SHP77 treated with DMSO at 0.1 percent for 48 hours (cell line): Measurements from ENCODE around the gene GNB2.
"Not testable (repeated sequence)": the region's sequence is repeated elsewhere in the genome, so short reads cannot be mapped to it uniquely, and the experiment has no call there.

Experiments used
- DNase-seq: peaks from one replicate; lab custom pipeline; 2025; lab: John Stamatoyannopoulos, UW

The GNB2 gene

DNA sequence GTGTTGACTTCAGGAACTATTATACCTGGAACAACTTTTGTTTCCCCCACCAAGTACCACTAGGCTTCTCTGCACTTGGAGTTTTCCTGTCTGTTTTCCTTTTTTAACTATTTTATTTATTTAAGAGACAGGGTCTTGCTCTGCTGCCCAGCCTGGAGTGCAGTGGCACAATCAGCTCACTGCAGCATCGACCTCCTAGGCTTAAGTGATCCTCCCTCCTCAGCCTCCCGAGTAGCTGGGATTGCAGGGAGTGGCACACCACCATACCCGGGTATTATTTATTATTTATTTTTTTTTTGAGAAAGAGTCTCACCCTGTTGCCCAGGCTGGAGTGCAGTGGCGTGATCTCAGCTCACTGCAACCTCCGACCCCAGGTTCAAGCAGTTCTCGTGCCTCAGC is 22.6 kb downstream of the GNB2 start:
- DNase-seq: no peak

DNA sequence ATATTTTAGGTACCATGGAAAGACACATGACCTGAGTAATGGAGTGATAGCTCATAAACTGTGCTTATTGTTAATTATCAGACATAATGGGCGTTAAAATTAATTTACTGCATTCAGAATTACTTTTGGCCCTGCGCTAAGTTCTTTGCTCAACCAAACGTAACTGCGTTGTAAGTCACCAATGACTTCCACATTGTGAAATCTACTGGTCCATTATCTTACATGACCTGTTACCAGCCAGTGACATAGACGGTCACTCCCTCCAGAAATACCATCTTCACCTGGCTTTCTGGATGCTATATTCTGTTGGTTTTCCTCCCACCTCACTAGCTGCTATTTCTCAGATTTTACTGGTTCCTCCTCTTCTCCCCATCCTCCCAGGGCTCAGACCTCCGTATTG is 25.5 kb downstream of the GNB2 start:
- DNase-seq: no peak

GRCh38 chr7:100701089-100701488 is 27.5 kb downstream of the GNB2 start:
- DNase-seq: not testable (repeated sequence)

- DNase-seq: peak; percentile 8
These were observed 31.8 kb downstream of the GNB2 start for GRCh38 chr7:100705320-100705752.

- peak; percentile 88 for DNase-seq
These were observed 32.5 kb downstream of the GNB2 start, which contains the start of gene POP7 for GRCh38 chr7:100705753-100706671. TSS of gene POP7 (plus strand) at chr7:100706121. CDS start at chr7:100706831, 710 bp downstream.

DNA sequence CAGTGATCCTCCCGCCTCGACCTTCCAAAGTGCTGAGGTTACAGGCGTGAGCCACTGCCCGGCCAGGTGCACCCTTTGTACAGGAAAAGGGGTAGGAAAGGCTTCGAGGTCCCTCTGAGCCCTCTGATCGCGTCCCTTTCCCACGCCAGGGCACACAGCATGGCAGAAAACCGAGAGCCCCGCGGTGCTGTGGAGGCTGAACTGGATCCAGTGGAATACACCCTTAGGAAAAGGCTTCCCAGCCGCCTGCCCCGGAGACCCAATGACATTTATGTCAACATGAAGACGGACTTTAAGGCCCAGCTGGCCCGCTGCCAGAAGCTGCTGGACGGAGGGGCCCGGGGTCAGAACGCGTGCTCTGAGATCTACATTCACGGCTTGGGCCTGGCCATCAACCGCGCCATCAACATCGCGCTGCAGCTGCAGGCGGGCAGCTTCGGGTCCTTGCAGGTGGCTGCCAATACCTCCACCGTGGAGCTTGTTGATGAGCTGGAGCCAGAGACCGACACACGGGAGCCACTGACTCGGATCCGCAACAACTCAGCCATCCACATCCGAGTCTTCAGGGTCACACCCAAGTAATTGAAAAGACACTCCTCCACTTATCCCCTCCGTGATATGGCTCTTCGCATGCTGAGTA is 33.3 kb downstream of the GNB2 start:
- no peak for DNase-seq

- DNase-seq: no peak
These were observed 34.9 kb downstream of the GNB2 start for GRCh38 chr7:100708395-100708794.

GRCh38 chr7:100710452-100710851 is 36.9 kb downstream of the GNB2 start:
- DNase-seq: no peak

GRCh38 chr7:100711369-100711768 is 37.8 kb downstream of the GNB2 start:
- DNase-seq: no peak

- DNase-seq: no peak
These were observed 41.2 kb downstream of the GNB2 start for GRCh38 chr7:100714725-100715124.

DNA sequence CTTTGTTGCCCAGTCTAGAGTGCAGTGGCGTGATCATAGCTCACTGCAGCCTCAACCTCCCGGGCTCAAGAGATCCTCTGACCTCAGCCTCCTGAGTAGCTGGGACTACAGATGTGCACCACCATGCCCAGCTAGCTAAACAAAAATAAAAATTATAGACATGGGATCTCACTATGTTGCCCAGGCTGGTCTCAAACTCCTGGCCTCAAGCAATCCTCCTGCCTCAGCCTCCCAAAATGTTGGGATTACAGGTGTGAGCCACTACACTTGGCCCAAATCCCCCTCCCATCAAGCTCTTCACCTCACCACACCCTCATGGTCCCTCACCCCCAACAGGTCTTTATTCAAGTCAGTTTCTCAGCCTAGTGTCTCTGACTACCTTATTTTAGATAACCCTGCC is 43.5 kb downstream of the GNB2 start:
- DNase-seq: not testable (repeated sequence)

DNA sequence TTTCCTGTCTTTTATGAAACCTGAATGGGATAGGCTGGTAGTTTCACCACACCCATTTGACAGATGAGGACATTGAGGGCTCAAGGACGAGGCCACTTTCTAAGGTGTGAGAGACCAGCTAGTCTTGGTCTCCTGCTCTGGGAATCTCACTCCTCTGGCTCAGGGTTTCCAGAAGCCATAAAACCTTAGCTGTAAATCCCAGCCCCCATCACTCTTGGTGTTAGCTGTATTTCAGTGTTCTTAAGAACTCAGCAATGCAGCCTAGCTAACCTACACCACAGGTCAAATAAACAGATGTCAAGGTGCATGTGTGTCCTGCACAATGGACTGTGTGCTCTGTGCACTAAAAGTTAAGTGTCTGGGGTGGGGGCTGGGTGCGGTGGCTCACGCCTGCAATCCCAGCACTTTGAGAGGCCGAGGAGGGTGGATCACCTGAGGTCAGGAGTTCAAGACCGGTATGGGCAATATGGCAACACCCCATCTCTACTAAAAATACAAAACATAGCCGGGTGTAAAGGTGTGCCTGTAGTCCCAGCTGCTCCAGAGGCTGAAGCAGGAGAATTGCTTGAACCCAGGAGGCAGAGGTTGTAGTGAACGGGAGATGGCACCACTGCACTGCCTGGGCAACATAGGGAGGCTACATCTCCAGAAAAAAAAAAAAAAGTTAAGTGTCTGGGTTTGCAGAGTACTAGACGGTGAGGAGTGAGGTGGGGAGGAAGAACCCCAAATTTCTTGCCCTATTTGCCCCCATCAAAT is 46.2 kb downstream of the GNB2 start:
- DNase-seq: no peak

- DNase-seq: no peak
These were observed 46.7 kb downstream of the GNB2 start, which contains the start of gene EPO for GRCh38 chr7:100720279-100720670. TSS of gene EPO (plus strand) at chr7:100720468. CDS start at chr7:100720981, 513 bp downstream.

GRCh38 chr7:100720671-100721504 is 47.3 kb downstream of the GNB2 start:
- no peak for DNase-seq

DNA sequence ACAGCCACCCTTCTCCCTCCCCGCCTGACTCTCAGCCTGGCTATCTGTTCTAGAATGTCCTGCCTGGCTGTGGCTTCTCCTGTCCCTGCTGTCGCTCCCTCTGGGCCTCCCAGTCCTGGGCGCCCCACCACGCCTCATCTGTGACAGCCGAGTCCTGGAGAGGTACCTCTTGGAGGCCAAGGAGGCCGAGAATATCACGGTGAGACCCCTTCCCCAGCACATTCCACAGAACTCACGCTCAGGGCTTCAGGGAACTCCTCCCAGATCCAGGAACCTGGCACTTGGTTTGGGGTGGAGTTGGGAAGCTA is 47.9 kb downstream of the GNB2 start:
- no peak for DNase-seq

GRCh38 chr7:100722480-100723212 is 49.1 kb downstream of the GNB2 start:
- DNase-seq: no peak

DNA sequence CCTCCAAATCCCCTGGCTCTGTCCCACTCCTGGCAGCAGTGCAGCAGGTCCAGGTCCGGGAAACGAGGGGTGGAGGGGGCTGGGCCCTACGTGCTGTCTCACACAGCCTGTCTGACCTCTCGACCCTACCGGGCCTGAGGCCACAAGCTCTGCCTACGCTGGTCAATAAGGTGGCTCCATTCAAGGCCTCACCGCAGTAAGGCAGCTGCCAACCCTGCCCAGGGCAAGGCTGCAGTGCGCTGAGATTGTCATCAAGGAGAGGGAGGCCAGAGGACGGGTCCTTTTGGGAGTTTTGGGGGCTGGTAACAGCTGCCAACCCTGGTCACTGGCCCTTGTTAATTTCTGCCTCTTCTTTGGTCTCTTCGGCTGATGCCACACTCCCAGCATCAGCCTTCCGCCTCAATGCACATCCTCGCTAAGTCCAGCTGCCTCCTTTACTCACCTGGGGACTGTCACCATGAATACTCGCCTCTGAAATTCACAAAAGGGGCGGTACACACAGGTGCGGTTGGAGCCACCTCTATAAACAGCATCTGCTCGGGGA is 50.3 kb downstream of the GNB2 start:
- DNase-seq: no peak

DNA sequence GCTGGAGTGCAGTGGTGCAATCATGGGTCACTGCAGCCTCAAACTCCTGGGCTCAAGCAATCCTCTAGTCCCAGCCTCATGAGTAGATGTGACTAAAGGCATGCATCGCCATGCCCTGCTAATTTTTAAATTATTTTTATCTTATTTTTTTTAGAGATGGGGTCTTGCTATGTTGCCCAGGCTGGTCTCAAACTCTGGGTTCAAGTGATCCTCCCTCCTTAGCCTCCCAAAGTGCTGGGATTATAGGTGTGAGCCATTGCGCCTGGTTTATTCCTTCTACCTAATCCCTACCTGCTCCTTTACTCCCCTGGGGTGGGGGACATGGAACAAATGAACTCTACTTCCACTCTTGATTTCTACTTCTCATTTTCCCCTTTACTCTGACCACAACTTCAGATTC is 50.8 kb downstream of the GNB2 start:
- DNase-seq: not testable (repeated sequence)

GRCh38 chr7:100726996-100727761 is 53.6 kb downstream of the GNB2 start:
- DNase-seq: no peak

GRCh38 chr7:100728196-100728595 is 54.7 kb downstream of the GNB2 start:
- DNase-seq: no peak
